Activated naive CD8-positive, alpha-beta T cell (primary cell): ENCODE results near the gene NOSTRIN.

Experiments used
- H3K27ac Mint-ChIP-seq: one replicate; pipeline ENCODE4 v1.8.0; 2021; ENCODE audit warnings: mixed read lengths
- H3K27me3 Mint-ChIP-seq: one replicate; pipeline ENCODE4 v1.8.0; 2021; ENCODE audit warnings: mixed read lengths
- H3K36me3 Mint-ChIP-seq: one replicate; pipeline ENCODE4 v1.8.0; 2021; ENCODE audit warnings: mixed read lengths
- H3K4me1 Mint-ChIP-seq: one replicate; pipeline ENCODE4 v1.8.0; 2021; ENCODE audit warnings: low read depth, mixed read lengths
- H3K4me3 Mint-ChIP-seq: one replicate; pipeline ENCODE4 v1.8.0; 2021; ENCODE audit warnings: mild to moderate bottlenecking, mixed read lengths
- H3K9me3 Mint-ChIP-seq: one replicate; pipeline ENCODE4 v1.8.0; 2021; ENCODE audit warnings: low read depth, mixed read lengths

Gene NOSTRIN

DNA sequence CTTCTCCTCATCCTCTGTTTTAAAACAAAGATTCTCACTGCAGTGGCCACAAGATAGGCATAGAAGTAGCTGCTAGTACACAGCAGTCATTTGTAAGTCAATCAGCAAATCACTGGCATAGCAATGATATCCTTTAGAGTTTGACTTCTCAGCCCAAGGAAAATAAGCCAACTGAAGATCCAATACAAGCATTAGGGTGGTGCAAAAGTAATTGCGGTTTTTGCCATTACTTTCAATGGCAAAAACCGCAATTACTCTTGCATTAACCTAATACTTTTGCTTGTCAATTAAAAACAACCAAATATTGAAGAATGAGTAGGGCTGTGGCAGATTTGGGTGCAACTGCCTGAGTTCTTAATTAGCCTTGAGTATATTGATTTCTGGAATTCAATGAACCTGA lies 101.5 kb downstream of the NOSTRIN start:
- Mint-ChIP-seq H3K27ac (no peak overlapping the region), H3K4me3 (no peak overlapping the region), H3K36me3 (no peaks in the 10 kb centered on the region), H3K9me3 (no peaks in the 10 kb centered on the region), H3K27me3 (peaks cover 4% of the 10 kb centered on the region), H3K4me1 (no peaks in the 10 kb centered on the region)

DNA sequence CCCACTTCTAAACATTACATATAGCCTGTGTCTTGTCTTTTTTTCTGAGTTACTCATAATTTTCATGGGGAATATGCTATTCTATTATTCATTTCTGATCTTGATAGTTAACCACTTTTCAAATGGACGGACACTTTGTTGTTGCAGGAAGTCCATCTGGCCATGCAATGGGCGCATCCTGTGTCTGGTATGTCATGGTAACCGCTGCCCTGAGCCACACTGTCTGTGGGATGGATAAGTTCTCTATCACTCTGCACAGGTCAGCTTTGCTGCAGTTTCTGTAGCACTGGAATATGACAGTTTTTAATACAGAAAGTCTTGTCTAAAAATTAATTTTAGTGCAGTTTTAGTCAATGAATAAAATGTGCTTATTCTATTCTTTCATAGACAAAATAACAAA lies 101.9 kb downstream of the NOSTRIN start:
- peaks cover 4% of the 10 kb centered on the region for H3K27me3 Mint-ChIP-seq
- H3K9me3 Mint-ChIP-seq = no peaks in the 10 kb centered on the region
- no peak overlapping the region for H3K4me3 Mint-ChIP-seq
- H3K27ac Mint-ChIP-seq = no peak overlapping the region
- no peaks in the 10 kb centered on the region for H3K4me1 Mint-ChIP-seq
- no peaks in the 10 kb centered on the region for H3K36me3 Mint-ChIP-seq

DNA sequence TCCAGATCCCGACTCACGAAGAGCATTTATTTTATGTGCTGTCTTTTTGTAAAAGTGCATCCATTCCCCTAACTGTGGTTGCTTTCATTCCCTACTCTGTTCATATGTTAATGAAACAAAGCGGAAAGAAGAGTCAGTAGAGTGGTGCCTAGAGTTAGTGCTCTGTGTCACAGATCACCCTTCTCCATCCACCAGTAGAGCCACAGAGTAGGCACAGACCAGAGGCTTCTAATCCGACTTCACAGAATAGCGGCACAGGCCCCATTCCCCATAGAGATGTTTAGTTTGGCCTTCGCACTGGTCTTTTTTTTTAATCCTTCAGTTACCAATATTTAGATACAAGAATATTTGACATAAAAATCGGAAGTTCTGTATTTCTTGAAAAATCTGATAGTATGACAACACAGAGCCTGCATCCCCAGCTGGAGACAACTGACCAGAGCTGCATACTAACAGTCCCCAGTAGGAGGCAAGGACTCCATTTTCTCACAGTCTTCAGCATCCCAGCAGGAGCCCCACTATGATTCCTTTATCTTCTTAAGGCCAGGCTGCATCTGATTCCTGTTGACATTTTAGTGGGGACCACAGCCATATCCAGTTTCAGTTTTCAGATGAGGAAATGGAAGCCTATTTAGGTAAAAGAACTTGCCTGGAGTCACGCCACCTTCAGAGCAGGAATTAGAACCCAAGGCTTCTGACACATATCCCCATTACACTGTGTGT lies 105.7 kb downstream of the NOSTRIN start:
- Mint-ChIP-seq H3K27me3 (peaks cover 2% of the 10 kb centered on the region), H3K4me1 (peaks cover 4% of the 10 kb centered on the region), H3K4me3 (no peak overlapping the region), H3K36me3 (no peaks in the 10 kb centered on the region), H3K27ac (no peak overlapping the region), H3K9me3 (no peaks in the 10 kb centered on the region)

DNA sequence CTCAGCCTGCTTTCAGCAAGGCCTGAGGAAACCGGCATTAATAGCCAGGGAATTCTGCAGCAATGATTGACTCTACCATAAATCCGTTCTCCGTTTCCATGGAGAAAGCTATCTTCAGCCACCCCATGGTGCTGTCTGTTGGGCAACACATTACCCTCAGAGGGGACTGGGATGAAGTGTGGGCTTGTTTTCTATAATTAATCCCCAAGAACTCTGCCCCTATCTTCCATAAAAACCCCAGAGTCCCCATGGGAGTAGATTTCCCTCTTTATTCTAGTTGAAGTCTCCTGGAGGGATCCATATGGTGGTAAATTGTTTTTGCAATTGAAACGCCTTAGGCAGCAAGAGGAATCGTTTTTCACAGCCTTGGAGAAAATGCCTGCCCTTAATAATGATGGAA lies 107.9 kb downstream of the NOSTRIN start:
- Mint-ChIP-seq H3K27ac (no peak overlapping the region), H3K9me3 (no peaks in the 10 kb centered on the region), H3K27me3 (peaks cover 4% of the 10 kb centered on the region)

DNA sequence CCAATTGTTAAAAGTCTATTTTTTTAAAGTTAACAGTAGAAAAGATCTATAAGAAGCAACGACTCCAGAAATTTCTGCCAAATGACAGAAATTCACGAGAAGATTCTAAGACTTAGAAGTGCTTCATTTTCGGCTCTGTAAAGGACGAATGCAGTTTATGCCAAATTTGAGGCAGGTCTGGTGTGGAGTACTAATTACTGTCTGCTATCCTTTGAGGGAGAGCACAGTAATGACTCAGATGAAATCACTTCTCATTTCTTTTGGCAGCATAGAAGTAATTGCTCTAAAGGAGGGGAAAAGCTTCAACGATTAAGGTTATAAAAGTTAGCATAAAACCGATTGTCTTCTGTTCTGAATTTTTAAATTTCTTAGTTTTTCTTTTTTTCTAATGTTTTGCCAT lies 110.0 kb downstream of the NOSTRIN start:
- Mint-ChIP-seq H3K36me3 (peaks cover 3% of the 10 kb centered on the region), H3K4me1 (peaks cover 9% of the 10 kb centered on the region), H3K27me3 (peaks cover 4% of the 10 kb centered on the region), H3K9me3 (no peaks in the 10 kb centered on the region), H3K4me3 (peak overlapping the region; percentile 67), H3K27ac (no peak overlapping the region)

More for the DNA sequence above, 107.9 kb downstream of the NOSTRIN start:
- Mint-ChIP-seq H3K4me1 (peaks cover 7% of the 10 kb centered on the region), H3K4me3 (no peak overlapping the region), H3K36me3 (peaks cover 3% of the 10 kb centered on the region)

DNA sequence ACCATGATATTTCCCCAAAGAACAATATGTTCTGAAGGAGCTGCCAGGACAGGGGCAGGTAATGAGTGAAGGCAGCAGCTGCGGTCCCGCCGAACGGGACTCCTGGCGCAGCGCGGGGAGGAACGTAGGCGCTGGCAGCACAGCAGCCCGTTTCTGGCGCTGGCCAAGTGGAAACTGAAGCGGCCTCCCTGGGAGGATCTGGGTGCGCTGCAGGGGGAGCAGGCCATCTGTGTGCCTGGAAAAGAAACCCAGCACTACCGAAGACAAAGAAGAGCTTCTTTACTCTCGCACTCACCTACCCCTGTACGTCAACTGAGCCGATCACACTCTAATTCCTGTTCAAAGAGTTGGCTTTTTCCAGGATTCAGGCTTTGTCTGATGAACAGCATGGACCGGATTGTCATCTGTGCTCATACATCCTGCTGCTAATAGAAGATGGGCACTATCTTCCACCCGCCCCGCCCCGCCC lies 110.5 kb downstream of the NOSTRIN start:
- peak overlapping the region; percentile 67 for H3K4me3 Mint-ChIP-seq
- no peak overlapping the region for H3K27ac Mint-ChIP-seq
- H3K9me3 Mint-ChIP-seq = no peaks in the 10 kb centered on the region
- peaks cover 4% of the 10 kb centered on the region for H3K27me3 Mint-ChIP-seq
- H3K36me3 Mint-ChIP-seq = peaks cover 3% of the 10 kb centered on the region
- peaks cover 9% of the 10 kb centered on the region for H3K4me1 Mint-ChIP-seq

DNA sequence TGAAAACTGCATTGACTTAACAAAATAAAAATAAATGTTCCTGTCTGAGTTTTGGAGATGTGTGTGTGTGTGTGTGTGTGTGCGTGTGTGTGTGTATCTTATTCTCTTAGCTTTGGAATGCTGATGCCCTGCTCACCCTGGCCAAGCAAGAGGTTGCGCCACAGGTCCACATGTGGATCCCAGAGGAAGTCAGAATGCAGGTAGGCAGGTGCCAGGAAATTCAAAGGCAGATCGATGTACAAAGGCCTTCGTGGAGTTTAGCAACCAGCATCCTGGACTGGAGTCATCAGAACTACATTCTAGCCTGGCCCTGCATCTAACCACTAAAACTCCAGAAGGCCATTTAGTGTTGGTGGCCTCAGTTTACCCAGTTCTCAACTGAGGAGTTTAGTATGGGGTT lies 111.1 kb downstream of the NOSTRIN start:
- Mint-ChIP-seq H3K27me3 (peaks cover 4% of the 10 kb centered on the region), H3K36me3 (peaks cover 3% of the 10 kb centered on the region), H3K4me3 (no peak overlapping the region), H3K4me1 (peaks cover 9% of the 10 kb centered on the region), H3K27ac (no peak overlapping the region), H3K9me3 (no peaks in the 10 kb centered on the region)
